Measurements from ENCODE around the gene CAMTA1. TPM values are rescaled to one million over a fixed set of nuclear protein-coding genes. Genes with fewer than 3 reads are reported as not detected.

CAMTA1 gene
- total and polyA plus RNA-seq, 9 of the 15 experiments (the other 6 are each of a cell fraction or from before 2014, with no cell fraction given): 43.9 to 161 (median 65.9) TPM

- ChIA-PET CTCF (ENCODE audit: low intra/inter-chr PET ratio) (no interaction called here), POLR2A (no interaction called here)
- Histone ChIP-seq H3K27ac (ENCODE audit: extremely low read depth, low read depth, low read length) (no peak overlapping the region), H3K4me2 (ENCODE audit: insufficient read depth, low read length) (no peak overlapping the region), H2AFZ (ENCODE audit: low read depth, low read length) (no peak overlapping the region), H4K20me1 (replicated peaks; ENCODE audit: control insufficient read depth, insufficient read depth, low read length) (no peaks in the 10 kb centered on the region; the same call in 1 of the 2 replicates), H3K27me3 (ENCODE audit: control insufficient read depth in 2 of 2, insufficient read depth in 2 of 2, low read length in 2 of 2) (peaks cover 2 to 12% of the 10 kb centered on the region in 2 experiments; a peak in 2 of 5 replicates), H3K9me1 (ENCODE audit: control insufficient read depth, insufficient read depth, low read length) (no peaks in the 10 kb centered on the region), H3K4me1 (replicated peaks in 1 of 2; ENCODE audit: control insufficient read depth in 2 of 2, insufficient read depth in 2 of 2, low read length in 2 of 2) (no peaks in the 10 kb centered on the region; a peak in 1 of 5 replicates), H3K9ac (ENCODE audit: insufficient read depth in 1 of 2, low read depth in 2 of 2, low read length in 2 of 2) (no peak overlapping the region), H3K9me3 (replicated peaks; ENCODE audit: control insufficient read depth, insufficient read depth, low read depth, low read length) (no peaks in the 10 kb centered on the region), H3K36me3 (ENCODE audit: control insufficient read depth, insufficient read depth, low read length) (no peaks in the 10 kb centered on the region), H3K4me3 (no peak overlapping the region), H3K79me2 (ENCODE audit: control insufficient read depth, insufficient read depth, low read length) (no peaks in the 10 kb centered on the region)
- ATAC-seq (no peak), DNase-seq (ENCODE audit: extremely low read depth in 1 of 4, low spot score in 3 of 4) (no peak), FAIRE-seq (no peak)
- TF ChIP-seq TAF9B (IDR thresholded peaks at IDR 0.05; ENCODE audit: partially characterized antibody) (no peak), ZBTB1 (CRISPR knock-in tag; IDR thresholded peaks at IDR 0.05; ENCODE audit: borderline replicate concordance, low read depth) (no peak), ZNF316 (IDR thresholded peaks at IDR 0.05) (no peak), ZKSCAN3 (CRISPR knock-in tag; IDR thresholded peaks at IDR 0.05) (no peak), ZNF24 (IDR thresholded peaks at IDR 0.05) (no peak), RHOXF2B (CRISPR knock-in tag; conservative IDR thresholded peaks at IDR 0.05) (no peak), HMG20B (CRISPR knock-in tag; IDR thresholded peaks at IDR 0.05) (no peak), LARP7 (IDR thresholded peaks at IDR 0.05) (no peak), RBM22 (IDR thresholded peaks at IDR 0.05; ENCODE audit: low read depth, low read length, poor library complexity, severe bottlenecking) (no peak), BRF1 (IDR thresholded peaks at IDR 0.05; ENCODE audit: borderline replicate concordance, extremely low read depth, insufficient read length) (no peak), ZNF239 (CRISPR knock-in tag; IDR thresholded peaks at IDR 0.05) (no peak), BCL6 (CRISPR knock-in tag; IDR thresholded peaks at IDR 0.05) (no peak), CHCHD3 (CRISPR knock-in tag; IDR thresholded peaks at IDR 0.05) (no peak), POLR2H (tag; IDR thresholded peaks at IDR 0.05; ENCODE audit: low read depth) (no peak), PURB (CRISPR knock-in tag; IDR thresholded peaks at IDR 0.05; ENCODE audit: low read depth) (no peak)
- TF ChIP-seq, protein P1, sequence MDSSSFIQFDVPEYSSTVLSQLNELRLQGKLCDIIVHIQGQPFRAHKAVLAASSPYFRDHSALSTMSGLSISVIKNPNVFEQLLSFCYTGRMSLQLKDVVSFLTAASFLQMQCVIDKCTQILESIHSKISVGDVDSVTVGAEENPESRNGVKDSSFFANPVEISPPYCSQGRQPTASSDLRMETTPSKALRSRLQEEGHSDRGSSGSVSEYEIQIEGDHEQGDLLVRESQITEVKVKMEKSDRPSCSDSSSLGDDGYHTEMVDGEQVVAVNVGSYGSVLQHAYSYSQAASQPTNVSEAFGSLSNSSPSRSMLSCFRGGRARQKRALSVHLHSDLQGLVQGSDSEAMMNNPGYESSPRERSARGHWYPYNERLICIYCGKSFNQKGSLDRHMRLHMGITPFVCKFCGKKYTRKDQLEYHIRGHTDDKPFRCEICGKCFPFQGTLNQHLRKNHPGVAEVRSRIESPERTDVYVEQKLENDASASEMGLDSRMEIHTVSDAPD (CRISPR knock-in tag; IDR thresholded peaks at IDR 0.05): no peak
- TF ChIP-seq, protein P2, sequence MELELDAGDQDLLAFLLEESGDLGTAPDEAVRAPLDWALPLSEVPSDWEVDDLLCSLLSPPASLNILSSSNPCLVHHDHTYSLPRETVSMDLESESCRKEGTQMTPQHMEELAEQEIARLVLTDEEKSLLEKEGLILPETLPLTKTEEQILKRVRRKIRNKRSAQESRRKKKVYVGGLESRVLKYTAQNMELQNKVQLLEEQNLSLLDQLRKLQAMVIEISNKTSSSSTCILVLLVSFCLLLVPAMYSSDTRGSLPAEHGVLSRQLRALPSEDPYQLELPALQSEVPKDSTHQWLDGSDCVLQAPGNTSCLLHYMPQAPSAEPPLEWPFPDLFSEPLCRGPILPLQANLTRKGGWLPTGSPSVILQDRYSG (tag; conservative IDR thresholded peaks at IDR 0.05; ENCODE audit: low read depth): no peak
- TF ChIP-seq, protein P3, sequence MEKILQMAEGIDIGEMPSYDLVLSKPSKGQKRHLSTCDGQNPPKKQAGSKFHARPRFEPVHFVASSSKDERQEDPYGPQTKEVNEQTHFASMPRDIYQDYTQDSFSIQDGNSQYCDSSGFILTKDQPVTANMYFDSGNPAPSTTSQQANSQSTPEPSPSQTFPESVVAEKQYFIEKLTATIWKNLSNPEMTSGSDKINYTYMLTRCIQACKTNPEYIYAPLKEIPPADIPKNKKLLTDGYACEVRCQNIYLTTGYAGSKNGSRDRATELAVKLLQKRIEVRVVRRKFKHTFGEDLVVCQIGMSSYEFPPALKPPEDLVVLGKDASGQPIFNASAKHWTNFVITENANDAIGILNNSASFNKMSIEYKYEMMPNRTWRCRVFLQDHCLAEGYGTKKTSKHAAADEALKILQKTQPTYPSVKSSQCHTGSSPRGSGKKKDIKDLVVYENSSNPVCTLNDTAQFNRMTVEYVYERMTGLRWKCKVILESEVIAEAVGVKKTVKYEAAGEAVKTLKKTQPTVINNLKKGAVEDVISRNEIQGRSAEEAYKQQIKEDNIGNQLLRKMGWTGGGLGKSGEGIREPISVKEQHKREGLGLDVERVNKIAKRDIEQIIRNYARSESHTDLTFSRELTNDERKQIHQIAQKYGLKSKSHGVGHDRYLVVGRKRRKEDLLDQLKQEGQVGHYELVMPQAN (IDR thresholded peaks at IDR 0.05; ENCODE audit: borderline replicate concordance): no peak
- intact Hi-C loops (cut with micrococcal nuclease): no loop called here
- no TSS peak for BruUV-seq (replicated peaks)
- 3% methylated on average over 14 of the region's 14 CpGs for WGBS (ENCODE audit: insufficient coverage, low coverage, missing lambda C conversion rate)
- in situ Hi-C loops (cut with MboI): no loop called here
These were observed 720.0 kb downstream of the CAMTA1 start for GRCh38 chr1:7505094-7505770.
